Retinal pigment epithelial cell (primary cell): ENCODE measurements around the gene FUT7.

Source experiments
- DNase-seq: peaks from one replicate; pipeline ENCODE4 v3.0.0-alpha.2; 2010; ENCODE audit warnings: low read depth
- H3K4me3 ChIP-seq: 2 replicates; pipeline ENCODE4 v1.5.1; 2011; ENCODE audit warnings: mild to moderate bottlenecking, low read length, control low read depth, moderate library complexity
- CTCF ChIP-seq: conservative IDR thresholded peaks from 2 replicates; pipeline ENCODE4 v1.5.1; 2011; ENCODE audit warnings: low read depth, low read length, control low read depth, inconsistent platforms

FUT7 gene

DNA sequence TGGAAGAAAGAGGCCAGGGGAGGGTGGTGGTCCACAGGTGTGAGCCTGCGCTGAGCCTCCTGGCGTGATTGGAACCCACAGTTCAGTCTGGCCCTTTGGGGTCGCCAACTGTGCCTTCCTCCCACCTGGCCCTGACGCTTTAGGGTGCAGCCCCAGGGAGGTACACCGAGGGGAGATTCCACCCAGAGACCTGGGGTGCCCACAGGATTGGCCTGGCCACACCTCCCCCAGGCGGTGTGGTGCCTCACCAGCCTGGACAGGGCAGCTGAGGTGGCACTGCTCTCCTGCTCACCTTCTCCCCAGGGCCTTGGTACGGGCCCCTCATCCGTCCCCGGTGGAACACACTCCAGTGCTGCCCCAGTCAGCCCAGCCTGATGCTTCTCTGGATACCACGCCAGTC is 34.5 kb downstream of the FUT7 start:
- DNase-seq: no peak

GRCh38 chr9:136996361-136997292 is 35.3 kb downstream of the FUT7 start, which contains the start of gene CLIC3:
CLIC3 (minus strand) TSS chr9:136996568; CDS start chr9:136996543, 25 bp downstream.
- TF ChIP-seq CTCF: no peak
- no peak for DNase-seq
- H3K4me3 ChIP-seq: peak within 1 kb of the TSS; percentile 26

More for the DNA sequence above, 34.5 kb downstream of the FUT7 start:
- H3K4me3 ChIP-seq: no peak overlapping the region
- no peak for TF ChIP-seq CTCF

- TF ChIP-seq CTCF: no peak
- peak overlapping the region; percentile 26 for H3K4me3 ChIP-seq
- no peak for DNase-seq
Measured at GRCh38 chr9:136995772-136996311, 36.0 kb downstream of the FUT7 start.

DNA sequence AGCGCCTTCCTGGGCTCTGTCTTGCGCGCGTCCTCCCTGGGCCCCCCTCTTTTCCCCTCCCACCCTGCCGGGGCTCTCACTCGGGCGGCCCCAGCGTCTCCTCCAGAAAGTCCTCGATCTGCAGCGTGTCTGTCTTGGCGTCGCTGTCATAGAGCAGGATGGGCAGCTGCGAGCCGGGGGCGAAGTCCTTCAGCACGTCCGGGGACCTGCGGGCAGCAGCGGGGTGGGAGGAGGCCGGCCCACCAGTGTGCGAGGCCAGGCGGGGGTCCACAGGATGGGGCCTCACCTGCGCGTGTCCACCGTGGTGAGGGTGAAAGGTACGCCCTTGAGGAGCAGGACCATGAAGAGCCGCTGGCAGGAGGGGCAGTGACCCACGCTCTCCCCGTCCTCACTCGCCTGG is 36.5 kb downstream of the FUT7 start:
- DNase-seq: no peak
- TF ChIP-seq CTCF: no peak
- H3K4me3 ChIP-seq: no peak overlapping the region

DNA sequence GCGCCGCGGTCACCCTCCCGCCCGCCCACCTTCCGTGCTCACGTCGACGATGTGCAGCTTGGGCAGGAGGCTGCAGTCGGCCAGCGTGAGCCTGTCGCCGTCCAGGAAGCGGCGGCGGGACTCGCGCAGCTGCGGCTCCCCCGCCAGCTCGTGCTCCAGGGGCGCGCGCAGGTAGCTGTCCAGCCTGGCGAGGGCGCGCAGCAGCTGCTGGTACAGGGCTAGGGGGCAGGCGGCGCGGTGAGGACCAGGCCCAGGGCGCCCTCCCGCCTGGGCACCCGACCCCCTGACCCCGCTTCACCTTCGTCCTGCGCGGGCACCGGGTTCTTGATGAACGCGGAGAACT is 37.0 kb downstream of the FUT7 start:
- H3K4me3 ChIP-seq: no peak overlapping the region
- no peak for DNase-seq
- TF ChIP-seq CTCF: no peak

GRCh38 chr9:136994180-136994887 is 37.6 kb downstream of the FUT7 start:
- DNase-seq: no peak
- TF ChIP-seq CTCF: no peak
- no peak overlapping the region for H3K4me3 ChIP-seq
